Adrenal gland (tissue), 12 donors: ENCODE data around the gene CLDN11. TPM values are rescaled to one million over a fixed set of nuclear protein-coding genes. Genes with fewer than 3 reads are reported as not detected.
A peak's percentile ranks its signal among the peaks of the same experiment; 100 is the strongest.

ENCODE experiments used
- DNase-seq, 7 donors: peaks; one replicate each; pipeline ENCODE4 v3.0.0-alpha.2; 2019 to 2020
- H3K27ac ChIP-seq, 5 donors: fragments of 200-600 bp; sonication (generic) in 4 of 5; 1 replicate in 3 of 5; 2 replicates in 2 of 5; pipeline versions ENCODE4 v1.5.1 to v1.8.0; 2016 to 2020; ENCODE audit warnings: mild to moderate bottlenecking in 1 of 5
- H3K27me3 ChIP-seq: fragments of 200-600 bp; 2 replicates; pipeline ENCODE4 v1.8.0; 2021
- H3K36me3 ChIP-seq, 2 donors: fragments of 200-600 bp; replicated peaks in 1 of 2; 1 replicate in 1 of 2; 2 replicates in 1 of 2; pipeline versions ENCODE4 v1.5.1 to v1.8.0; 2018 to 2022
- H3K4me1 ChIP-seq, 2 donors: fragments of 200-600 bp; replicated peaks in 1 of 2; 1 replicate in 1 of 2; 2 replicates in 1 of 2; pipeline versions ENCODE4 v1.5.1 to v1.8.0; 2018 to 2021
- H3K4me3 ChIP-seq, 4 donors: fragments of 200-600 bp; sonication (generic) in 3 of 4; one replicate each; pipeline ENCODE4 v1.5.1; 2016 to 2018
- H3K9me3 ChIP-seq, 3 donors: fragments of 200-600 bp; sonication (generic) in 1 of 3; replicated peaks in 1 of 3; 1 replicate in 2 of 3; 2 replicates in 1 of 3; pipeline versions ENCODE4 v1.5.1 to v1.8.0; 2016 to 2021
- CTCF ChIP-seq, 6 experiments: fragments of 450-650 bp in 4 of 6; fragments of 200-600 bp in 2 of 6; sonication (generic) in 1 of 6; IDR thresholded peaks; 1 replicate in 5 of 6; 2 replicates in 1 of 6; pipeline versions ENCODE4 v1.5.1 to v1.8.0; 2016 to 2021; ENCODE audit warnings: antibody characterized with exemption in 6 of 6, mild to moderate bottlenecking in 2 of 6, moderate library complexity in 1 of 6
- POLR2A ChIP-seq, 2 donors: fragments of 450-650 bp; IDR thresholded peaks; one replicate each; pipeline ENCODE4 v1.6.1; 2017; ENCODE audit warnings: antibody characterized with exemption in 2 of 2, mild to moderate bottlenecking in 2 of 2, moderate library complexity in 1 of 2
- WGBS, 4 donors: extraction: QIAGEN DNeasy Blood & Tissue Kit in 2 of 4; methylation state at CpG; one replicate each; pipeline versions ENCODE4 v1.1.5 to v1.1.7; 2013 to 2017; 5-methylcytosine and 5-hydroxymethylcytosine counted together
- intact Hi-C, 2 donors: fragments of 100-400 bp; cut with DNase I; formaldehyde crosslinking; loops; one replicate each; pipeline versions ENCODE4 v1.14.1 to v1.15.0; 2022 to 2023
- polyA plus RNA-seq, 3 donors: library from polyadenylated mRNA; stranded (reverse); fragments of 200-250 nt in 2 of 3; fragments of 350-450 nt in 1 of 3; fragmentation: Illumina TruSeq in 1 of 3; extraction: RNeasy Lipid Tissue Mini Kit (QIAGEN cat#74804) in 1 of 3; gene quantifications; one replicate each; pipeline ENCODE4 v1.2.3, GENCODE V29; 2013 to 2014
- total RNA-seq, 9 donors: library from RNA; depleted of rRNA in 4 of 9; stranded (reverse); fragments of >200 nt in 4 of 9; fragments of 120-200 nt in 1 of 9; fragmentation: NEBNext Ultra II Directional in 1 of 9; extraction: Animal tissue kit (Norgen Biotek cat#: 25700) in 1 of 9; gene quantifications; one replicate each; pipeline versions ENCODE4 v1.1.0 to v1.2.4, GENCODE V29; 2013 to 2023
- donor health status: healthy with polysubstance abuse.
- donor health status: Bipolar disorder and iron deficiency.
- donor health status: DM: yes; HTN: yes; CAD: no.
- donor health status: DM: no; HTN: no; CAD: no.
- donor health status: DM: no; HTN: no; CAD: no.
- donor health status: DM: yes; HTN: yes; CAD: no.

The CLDN11 gene
- total and polyA plus RNA-seq, 12 donors: 3.8 to 24.3 (median 7.3) TPM

- Histone ChIP-seq H3K27ac (no peak overlapping the region), H3K36me3 (no peaks in the 10 kb centered on the region), H3K27me3 (peaks cover 15% of the 10 kb centered on the region), H3K4me3 (no peak overlapping the region), H3K9me3 (no peaks in the 10 kb centered on the region), H3K4me1 (peaks cover 6 to 11% of the 10 kb centered on the region in 2 donors)
- intact Hi-C loops: loop anchor here (2.0 to 10.0 kb wide), 4 partner anchors 102 to 401 kb away; no protein-coding TSS in a partner anchor
- 28 to 31% (median 30%) methylated on average over 5 of the region's 5 CpGs for WGBS, 4 donors
- TF ChIP-seq CTCF (IDR thresholded peaks at IDR 0.05) (peak; percentile 86 to 96 (median 93)), POLR2A (IDR thresholded peaks at IDR 0.05) (no peak)
- DNase-seq: peak in 6 of 7 donors; percentile 26 to 69 (median 49)
These were observed 4.4 kb upstream of the CLDN11 start for GRCh38 chr3:170414202-170414663.

GRCh38 chr3:170417090-170417489, 1.6 kb upstream of the CLDN11 start:
- H3K4me1 ChIP-seq: peaks cover 8 to 17% of the 10 kb centered on the region in 2 donors
- H3K9me3 ChIP-seq: no peaks in the 10 kb centered on the region
- no peaks in the 10 kb centered on the region for H3K36me3 ChIP-seq
- no peak overlapping the region for H3K4me3 ChIP-seq
- TF ChIP-seq CTCF (IDR thresholded peaks at IDR 0.05) (no peak), POLR2A (IDR thresholded peaks at IDR 0.05) (no peak)
- no peak for DNase-seq
- 50 to 86% (median 77%) methylated on average over 1 of the region's 1 CpG for WGBS, 4 donors
- H3K27ac ChIP-seq: no peak overlapping the region
- peaks cover 15% of the 10 kb centered on the region for H3K27me3 ChIP-seq
- intact Hi-C loops: loop anchor here (10.0 kb wide), 2 partner anchors 278 to 398 kb away; no protein-coding TSS in a partner anchor

- intact Hi-C loops: loop anchor here (10.0 kb wide), 2 partner anchors 275 to 395 kb away; no protein-coding TSS in a partner anchor
- WGBS, 4 donors: 8 to 9% (median 8%) methylated on average over 13 to 58 of the region's 58 CpGs
- H3K4me1 ChIP-seq: peaks cover 8 to 17% of the 10 kb centered on the region in 2 donors
- no peaks in the 10 kb centered on the region for H3K9me3 ChIP-seq
- peak in 3 of 7 donors; percentile 16 to 23 (median 16) for DNase-seq
- no peaks in the 10 kb centered on the region for H3K36me3 ChIP-seq
- peak overlapping the region in 2 of 5 donors; percentile 67 to 86 for H3K27ac ChIP-seq
- TF ChIP-seq CTCF (IDR thresholded peaks at IDR 0.05): no peak
- no peak for TF ChIP-seq POLR2A (IDR thresholded peaks at IDR 0.05)
- peaks cover 15% of the 10 kb centered on the region for H3K27me3 ChIP-seq
- H3K4me3 ChIP-seq: peak overlapping the region in 1 of 4 donors; percentile 61
These were observed 954 bp downstream of the CLDN11 start for GRCh38 chr3:170419557-170420087.

GRCh38 chr3:170420307-170420821, 1.7 kb downstream of the CLDN11 start:
- H3K4me1 ChIP-seq: peaks cover 8 to 17% of the 10 kb centered on the region in 2 donors
- peak in 1 of 7 donors; percentile 19 for DNase-seq
- 58 to 66% (median 62%) methylated on average over 16 to 17 of the region's 17 CpGs for WGBS, 4 donors
- H3K36me3 ChIP-seq: no peaks in the 10 kb centered on the region
- H3K27me3 ChIP-seq: peaks cover 15% of the 10 kb centered on the region
- TF ChIP-seq POLR2A (IDR thresholded peaks at IDR 0.05) (no peak), CTCF (IDR thresholded peaks at IDR 0.05) (no peak)
- intact Hi-C loops: no loop called here
- no peaks in the 10 kb centered on the region for H3K9me3 ChIP-seq
- H3K4me3 ChIP-seq: peak overlapping the region in 1 of 4 donors; percentile 61
- peak overlapping the region in 3 of 5 donors; percentile 32 to 86 (median 67) for H3K27ac ChIP-seq
